GM18868 (cell line): ENCODE data around the gene NHS.
"Not testable (repeated sequence)": the region's sequence is repeated elsewhere in the genome, so short reads cannot be mapped to it uniquely, and the experiment has no call there.

Experiments used
- ATAC-seq: cut with Tn5 transposase; IDR thresholded peaks from one replicate; pipeline ENCODE4 v1.9.1; 2021; ENCODE audit warnings: mild to moderate bottlenecking, moderate library complexity; ENCODE audit not compliant: unreplicated experiment

The NHS gene

DNA sequence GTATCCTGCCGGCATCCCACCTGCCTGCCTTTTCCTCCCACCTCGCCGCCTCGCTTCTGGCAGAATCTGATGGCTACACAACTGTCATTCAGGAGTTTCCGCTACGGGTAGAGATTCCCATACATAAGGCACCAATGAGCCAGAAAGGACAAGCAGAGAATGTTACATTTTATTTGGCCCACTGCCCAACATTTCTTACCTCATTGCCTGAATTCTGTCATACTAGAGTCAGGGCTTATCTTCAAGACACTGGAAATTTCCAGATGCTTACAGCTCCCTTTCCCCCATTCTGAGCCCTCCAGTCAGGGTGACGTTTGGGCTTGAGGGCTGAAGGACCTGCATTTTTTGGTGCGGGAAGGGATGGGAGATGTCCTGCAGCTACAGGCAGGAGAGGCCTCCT, 113.0 kb downstream of the NHS start:
- no peak for ATAC-seq

DNA sequence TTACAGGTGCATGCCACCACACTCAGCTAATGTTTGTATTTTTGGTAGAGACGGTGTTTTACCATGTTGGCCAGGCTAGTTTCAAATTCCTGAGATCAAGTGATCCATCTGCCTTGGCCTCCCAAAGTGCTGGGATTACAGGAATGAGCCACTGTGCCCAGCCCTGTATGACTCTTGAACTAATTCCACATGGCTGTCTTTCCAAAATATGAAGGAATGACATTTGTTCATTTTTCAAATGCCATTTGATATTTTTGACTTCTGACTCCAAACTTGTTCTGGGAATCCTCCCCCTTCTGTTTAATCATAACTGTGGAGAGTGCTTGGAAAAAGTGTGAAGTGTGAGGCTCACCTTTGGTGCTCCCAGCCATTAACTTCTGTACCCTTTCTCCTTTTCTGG, 119.2 kb downstream of the NHS start:
- no peak for ATAC-seq

DNA sequence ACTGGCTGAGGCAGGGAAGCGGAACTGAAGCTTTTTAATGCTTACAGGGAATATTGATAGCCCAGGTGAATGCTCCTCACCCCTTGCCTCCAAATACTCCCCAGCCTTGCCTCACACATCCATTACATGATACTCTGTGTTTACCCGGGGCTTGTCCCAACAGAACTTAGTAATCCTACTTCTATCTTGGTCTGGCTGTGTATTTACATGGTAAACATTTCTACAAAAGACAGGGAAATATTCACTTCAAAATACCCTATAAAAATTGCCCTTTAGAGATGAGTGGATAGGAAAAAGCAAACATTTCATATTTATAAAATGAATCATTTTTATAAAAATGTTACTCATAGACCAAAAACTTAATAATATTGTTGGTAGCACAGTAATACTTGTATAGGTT, 120.1 kb downstream of the NHS start:
- ATAC-seq, result no peak

DNA sequence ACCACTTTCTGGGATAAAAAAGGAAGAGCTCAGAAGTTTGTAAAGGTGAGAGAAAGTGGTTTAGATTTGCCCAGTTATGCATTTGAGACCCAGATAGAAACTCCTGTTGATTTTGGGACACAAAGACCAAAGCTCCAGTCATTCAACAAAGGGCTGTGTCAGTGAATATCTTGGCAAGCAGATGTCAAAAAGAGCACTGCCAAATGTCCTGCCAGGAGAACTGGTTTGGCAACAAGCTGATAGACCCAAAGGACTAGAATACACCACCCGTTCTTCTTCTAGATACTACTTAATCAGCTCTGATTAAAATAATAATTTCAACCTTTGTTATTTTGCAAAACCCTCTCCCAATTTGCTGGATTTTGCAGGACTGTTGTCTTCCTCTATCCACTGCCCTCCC, 121.4 kb downstream of the NHS start:
- ATAC-seq, result no peak

DNA sequence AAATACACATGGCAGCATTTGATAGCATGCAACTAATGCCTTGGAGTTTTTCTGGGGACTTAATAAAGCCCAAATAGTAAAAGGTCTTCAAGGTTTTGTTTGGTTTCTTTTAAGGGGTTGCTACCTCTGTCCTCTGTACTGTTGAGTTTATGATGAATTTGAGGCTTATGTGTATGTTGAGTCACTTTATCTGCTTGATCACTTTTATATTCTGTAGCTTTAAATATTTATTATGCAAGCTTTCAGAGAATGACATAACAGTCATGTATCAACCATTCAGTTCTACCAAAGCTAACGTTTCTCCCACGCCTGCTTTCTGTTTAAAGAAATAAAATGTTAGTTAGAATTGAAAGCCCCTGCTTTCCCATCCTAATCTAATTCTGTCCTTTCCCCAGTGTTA, 122.2 kb downstream of the NHS start:
- ATAC-seq, result no peak

DNA sequence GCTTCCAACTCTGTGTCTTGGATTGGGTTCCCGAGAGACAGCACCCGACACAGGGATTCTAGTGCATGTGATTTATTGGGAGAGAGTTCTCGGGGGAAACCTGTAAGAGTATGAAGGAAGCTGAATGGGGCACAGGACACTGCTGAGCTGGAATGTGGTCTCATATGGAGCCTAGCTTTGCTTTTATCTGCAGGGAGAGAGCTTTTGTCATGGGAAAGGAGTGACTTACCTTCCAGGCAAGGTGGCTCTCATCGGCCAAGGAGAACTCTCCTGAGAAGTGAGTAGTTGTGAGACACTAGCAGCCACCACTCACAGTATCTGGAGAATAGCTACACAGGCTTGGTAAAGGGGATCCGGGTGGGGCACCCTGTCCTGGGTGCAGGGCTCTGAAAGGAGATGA, 124.5 kb downstream of the NHS start:
- ATAC-seq, result no peak

DNA sequence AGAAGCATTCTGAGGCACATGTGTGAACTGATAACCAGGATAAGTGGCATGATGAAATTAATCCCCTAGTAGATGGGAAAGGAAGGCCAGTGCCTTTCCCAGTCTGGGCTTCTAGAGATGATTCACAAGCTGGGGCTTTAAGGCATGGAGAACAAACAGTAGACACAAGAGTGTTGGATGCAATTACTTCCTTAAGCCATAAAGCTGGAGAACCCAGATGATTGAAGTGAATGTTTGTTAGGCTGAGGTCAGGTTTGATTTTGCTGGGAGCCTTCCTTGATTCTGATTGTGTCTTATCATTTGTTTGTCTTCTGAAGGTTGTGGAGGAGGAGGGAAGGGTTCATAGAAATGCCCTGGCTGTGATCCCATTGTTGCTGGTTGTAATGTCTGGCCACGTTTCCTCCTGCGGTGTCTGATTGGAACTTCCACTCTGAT, 125.2 kb downstream of the NHS start:
- no peak for ATAC-seq

DNA sequence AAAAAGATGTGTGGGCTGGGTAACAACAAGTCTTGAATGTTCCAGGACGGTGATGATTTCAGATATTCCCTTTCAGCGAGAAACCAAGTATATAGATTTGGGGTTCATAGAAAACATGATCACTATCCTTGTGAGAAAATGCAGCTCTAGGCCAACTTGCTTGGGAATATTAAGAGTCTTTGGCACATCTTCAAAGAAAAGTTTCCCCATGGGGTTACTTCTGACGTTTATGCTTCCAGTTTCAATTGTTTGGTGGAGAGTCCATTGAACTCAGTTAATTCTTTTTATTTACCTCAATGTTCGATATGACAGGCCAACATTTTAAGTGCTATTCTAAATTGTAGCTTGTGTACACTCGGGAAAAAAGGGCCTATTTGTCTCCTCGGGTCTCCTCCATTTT, 126.7 kb downstream of the NHS start:
- no peak for ATAC-seq

DNA sequence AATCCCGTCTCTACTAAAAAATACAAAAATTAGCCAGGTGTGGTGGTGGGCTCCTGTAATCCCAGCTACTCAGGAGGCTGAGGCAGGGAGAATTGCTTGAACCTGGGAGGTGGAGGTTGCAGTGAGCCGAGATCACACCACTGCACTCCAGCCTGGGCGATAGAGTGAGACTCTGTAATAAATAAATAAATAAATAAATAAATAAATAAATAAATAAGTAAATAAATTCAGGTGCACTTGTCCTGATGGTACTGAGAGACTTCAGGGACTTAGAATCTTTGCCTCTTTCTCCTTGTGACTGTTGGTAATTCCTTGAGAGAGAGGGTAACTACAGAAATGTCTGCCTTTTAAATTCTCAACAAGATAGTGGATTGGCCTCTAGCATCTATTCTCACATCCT, 131.4 kb downstream of the NHS start:
- ATAC-seq, result not testable (repeated sequence)

DNA sequence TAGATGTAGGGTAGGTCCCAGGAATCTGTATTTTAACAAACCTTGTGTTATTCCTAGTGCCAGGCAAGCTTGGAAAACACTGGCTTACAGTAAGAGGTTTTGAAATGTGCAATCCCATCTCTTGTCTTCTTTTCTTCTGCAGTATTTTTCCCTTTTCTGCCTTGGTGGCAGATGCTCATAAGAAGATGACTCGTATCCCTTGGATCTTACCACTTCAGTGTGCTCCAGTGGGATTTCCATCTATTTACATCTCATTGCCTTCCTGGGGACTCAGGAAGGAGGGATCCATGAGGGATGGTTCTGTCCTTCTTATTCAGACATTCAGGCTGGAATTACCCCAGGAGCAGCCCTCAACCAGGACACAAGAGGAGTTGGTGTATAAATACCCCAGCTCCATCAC, 136.6 kb downstream of the NHS start:
- ATAC-seq, result no peak

DNA sequence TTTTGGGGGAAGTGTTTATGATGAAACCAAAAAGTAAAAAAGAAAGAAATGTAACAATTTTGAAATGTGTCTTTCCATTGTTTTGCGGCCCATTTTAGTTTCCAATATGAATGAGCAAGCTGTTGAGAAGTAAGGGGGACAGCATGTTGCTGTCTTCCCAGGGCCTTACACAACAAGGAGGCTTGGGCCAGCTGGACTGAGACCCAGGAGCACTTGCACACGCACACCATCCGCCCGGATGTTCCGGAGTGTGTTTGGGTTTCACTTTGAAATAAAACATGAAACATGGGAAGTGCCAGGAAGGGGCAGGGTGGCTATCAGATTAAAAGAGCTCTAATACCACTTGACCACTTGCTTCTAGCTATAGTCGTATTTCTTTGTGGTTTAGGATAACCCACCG, 144.4 kb downstream of the NHS start:
- ATAC-seq, result no peak

DNA sequence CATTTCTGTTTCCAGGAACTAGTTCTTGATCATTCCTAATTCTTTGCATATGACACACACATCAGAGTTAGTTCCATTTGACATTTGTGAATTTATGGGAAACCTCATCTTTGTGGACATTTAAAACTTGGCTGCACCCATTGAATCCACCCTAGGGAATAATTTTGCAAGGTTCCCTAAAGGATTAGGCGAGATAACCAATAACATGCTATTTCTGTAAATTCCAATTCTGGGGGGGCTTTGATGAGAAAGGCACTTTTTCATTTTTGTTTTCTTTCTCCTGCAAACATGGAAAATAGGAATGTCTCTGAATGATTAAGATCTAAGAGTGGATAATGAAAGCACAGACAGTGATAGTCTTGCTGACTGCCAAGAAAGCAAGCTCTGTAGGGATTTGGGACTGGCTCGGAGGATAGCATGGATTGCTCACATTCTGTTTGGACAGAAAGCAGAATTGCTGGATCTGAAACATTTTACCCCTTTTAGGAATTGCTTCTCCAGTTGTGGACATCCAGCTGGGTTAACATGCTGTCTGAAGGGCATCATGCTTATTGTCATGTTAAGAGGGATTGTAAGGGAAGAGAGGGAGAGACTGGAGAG, 145.1 kb downstream of the NHS start:
- no peak for ATAC-seq

DNA sequence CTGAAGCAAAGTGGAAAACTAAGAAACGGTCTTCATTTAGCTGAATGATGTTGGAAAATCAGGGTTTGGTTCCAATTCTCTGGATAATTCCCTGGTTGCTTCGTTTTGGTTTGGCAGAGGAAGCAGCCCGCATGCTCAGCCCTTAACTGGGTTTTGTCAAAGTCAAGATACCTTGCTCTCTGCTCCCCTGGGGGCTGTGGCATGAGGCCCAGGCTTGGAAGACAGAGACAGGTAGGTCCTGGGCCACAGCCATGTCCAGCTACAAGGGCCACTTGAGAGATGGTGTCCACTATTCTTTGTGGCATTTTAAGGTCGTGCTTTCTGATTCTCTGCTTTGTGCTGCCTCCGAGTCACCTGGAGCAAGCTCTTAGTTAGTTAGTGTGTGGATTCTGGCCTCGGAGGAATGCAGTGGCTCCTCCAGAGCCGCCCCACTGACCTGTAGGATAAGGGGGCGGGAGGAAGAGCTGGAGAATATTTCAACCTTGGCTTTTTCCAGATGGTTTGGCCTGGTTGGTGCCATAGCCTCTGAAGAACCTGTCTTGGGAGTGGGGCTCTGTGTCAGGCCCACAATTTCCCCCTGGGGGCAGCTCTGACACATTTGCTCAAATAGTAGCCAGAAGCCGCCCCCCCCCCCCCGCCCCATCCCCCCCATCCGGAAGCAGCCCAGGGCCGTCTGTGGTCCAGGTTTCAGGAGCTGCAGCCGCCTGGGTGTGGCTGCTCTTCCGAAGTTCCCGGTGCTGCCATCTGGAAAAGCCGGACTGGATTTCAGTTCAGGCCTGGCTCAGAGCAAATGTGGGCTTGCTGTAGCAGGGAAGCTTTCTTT, 147.1 kb downstream of the NHS start:
- no peak for ATAC-seq

DNA sequence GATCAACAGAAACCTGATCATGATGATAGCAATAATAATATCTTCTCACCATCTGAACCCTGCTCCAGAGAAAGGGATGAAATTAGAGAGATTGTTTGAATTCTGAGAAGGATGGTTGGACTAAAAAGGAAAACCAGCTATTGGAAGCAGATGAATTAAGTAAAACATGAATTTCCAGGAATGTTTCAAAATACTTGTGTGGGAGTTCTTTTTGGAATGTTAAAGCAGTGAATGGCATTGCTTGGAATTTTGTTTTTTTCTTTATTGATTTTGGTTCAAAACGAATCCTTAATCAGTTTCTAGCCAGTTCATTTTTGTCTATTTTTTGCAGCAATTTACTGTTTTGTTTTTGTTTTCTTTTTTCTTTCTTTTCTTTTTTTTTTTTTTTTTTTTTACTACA, 150.3 kb downstream of the NHS start:
- ATAC-seq, result no peak

DNA sequence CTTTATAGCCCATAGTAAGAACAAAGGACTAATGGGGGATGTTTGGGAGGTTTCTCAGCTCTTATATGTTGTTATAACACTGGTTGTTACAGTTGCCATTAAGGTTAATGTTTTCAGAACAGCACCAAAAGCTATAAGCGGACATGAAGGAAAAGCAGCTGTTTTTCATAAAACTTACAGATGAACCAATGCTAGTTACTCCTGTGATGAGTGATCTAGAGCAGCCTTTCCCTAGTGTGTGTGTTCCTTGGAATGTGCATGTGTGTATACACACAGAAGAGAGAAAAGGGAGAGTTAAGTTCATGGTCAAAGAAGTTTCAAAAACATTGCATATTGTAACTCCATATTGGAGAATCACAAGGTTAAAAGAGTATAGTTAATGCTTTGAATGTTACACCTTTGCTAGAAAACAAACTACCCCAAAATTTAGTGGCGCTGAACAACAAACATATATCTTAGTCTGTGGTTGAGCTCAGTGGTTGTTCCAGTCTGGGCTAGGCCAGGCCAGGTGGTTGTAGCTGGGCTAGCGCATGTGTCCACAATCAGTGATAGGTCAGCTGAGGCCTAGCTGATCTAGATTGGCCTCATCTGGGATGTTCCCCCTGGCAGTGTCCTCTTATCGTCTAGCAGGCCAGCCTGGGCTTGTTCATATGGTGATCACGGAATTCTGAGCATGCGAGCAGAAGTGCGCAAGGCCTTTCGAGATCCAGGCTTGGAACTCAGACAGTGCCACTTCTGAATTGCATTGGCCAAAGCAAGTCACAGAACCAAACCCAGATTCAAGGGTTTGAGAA, 151.0 kb downstream of the NHS start:
- ATAC-seq, result no peak

DNA sequence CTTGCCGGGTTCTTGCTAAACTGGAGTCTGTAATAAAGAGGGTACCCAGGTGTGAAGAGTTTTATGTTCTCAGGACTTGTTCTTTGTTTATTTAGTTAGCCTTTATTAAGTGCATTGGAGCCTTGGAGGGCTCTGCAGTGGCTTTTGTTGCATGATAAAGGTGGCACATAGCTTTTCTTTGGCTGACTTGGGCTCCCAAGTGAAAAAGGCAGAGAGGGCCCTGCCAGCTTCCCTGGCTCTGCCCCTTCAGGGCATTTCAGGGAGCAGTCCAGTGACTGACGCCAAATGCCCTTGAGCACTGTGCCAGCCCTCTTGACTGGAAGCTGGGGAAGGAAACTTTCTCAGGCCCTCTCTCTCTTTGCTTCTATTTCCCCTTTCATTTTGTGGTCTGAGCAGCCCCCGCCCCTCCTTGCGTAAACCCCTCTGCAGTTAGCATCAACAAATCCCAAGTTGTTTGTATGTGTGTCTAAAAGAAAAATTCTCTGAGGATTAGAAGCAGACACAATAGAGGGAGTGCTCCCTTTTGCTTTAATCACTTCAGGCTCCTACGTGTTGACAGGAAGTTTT, 152.2 kb downstream of the NHS start:
- no peak for ATAC-seq

DNA sequence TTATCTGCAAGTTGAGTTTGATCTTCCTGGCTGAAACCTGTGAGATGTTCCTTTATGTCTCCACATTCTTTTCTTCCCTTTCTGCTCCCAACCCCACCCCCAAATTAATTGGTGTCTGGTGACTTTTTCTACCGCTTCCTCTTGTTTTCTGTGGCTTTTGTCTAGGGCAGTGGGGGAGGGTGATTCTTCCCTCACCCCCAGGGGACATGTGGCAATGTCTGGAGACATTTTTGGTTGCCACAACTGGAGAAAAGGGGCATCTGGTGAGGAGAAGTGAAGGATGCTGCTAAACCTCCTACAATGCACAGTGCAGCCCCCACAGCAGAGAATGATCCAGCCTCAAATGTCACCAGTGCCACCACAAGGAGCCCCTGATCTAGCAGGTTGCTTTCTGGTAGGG, 152.9 kb downstream of the NHS start:
- ATAC-seq, result no peak

DNA sequence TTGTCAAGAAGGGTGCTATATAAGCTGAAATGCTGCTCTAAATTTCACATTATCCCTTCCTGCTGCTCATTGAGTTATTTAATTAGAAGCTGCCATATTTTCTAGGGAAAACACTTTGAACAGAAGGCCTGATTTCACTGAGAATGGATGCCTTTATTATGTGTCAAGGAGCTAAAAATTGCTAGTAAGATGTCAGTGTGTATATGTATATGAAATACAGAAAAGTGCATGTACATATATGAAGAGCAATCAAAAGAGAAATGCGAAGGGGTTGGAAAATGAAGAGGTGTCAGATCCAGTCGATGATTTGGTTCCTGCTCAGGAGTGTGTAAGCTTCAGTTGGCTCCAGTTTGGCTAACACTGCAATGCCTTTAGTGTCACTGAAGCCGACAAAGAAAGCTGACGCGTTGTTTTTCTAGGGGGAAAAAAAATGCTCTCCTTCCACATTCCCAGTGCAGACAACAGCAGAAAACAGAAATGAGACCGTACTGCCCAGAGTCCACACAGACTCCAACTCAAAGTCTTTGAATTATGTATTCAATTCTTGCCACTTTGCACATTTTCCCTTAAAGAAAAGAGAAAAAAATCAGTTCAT, 154.2 kb downstream of the NHS start:
- ATAC-seq, result no peak

DNA sequence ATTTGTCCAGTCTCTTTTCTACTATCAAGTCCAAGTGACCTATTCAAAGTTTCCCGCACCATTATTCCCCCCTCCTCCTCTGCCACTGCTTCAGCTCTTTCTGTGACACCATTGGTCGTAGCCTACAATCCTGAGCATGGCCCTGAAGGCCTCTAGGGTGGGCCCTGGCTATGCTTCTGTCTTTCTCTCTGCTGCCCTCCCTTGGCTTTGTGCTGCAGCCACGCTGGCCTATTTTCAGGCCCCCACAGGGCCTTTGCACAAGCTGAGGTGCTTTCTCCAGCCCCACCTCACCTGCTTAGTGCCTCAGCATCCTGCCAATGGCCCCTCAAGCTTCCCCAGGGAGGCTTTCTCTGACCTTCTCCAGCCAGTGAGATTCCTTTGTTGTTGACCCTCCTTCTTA, 156.5 kb downstream of the NHS start:
- ATAC-seq, result no peak

DNA sequence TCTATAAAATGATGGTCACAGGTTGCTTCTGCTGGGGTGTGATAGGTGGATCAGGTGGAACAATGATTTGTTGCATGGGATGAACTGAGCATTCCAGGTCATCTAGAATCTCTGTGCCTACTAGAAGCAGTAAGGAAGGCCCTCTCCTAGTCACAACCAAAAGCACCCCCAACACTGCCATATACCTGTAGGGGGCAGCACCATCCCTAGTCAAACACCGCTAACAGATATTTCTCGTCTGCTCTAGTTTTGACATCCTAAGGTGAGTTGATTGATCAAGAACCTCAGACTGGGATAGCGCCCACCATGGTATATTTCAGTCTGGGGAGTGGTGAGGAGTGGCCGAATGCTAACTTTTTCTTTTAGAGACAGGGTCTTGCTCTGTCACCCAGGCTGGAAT, 160.2 kb downstream of the NHS start:
- no peak for ATAC-seq

DNA sequence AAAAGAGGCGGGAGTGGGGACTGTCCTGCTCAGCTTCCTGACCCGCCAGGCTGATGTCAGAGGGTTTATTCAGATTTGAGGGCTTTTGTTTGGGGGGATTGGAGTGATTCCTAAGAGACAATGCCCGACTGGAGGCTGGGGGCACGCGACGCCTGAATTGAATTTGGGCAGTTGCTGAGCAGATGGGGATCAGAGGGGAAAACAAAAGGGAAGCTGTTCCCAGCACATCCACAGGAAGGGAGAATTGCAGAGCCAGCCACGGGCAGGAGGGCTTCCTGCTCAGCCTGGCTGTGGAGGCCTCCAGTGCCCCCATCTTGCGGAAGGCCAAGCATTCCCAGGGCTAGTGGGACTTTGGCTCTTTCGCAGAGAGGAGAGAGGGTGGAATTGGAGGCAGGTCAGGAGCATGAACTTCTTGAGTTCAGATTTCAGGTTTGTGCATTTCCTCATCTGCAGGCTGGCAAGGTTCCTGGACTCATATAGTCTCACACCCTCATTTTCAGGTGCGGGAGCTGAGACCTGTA, 162.8 kb downstream of the NHS start:
- ATAC-seq, result no peak
